ENCODE data around the gene UBXN10. TPM values are rescaled to one million over a fixed set of nuclear protein-coding genes. Genes with fewer than 3 reads are reported as not detected.

The UBXN10 gene
- total and polyA plus RNA-seq, 12 donors, result 0.16 to 4.0 (median 1.5) TPM

- H3K4me3 ChIP-seq, result no peak overlapping the region
- H3K4me1 ChIP-seq, result no peaks in the 10 kb centered on the region
- H3K36me3 ChIP-seq, result no peaks in the 10 kb centered on the region
- no peak for DNase-seq
- no peak overlapping the region for H3K27ac ChIP-seq
- peaks cover 0 to 9% (median 0%) of the 10 kb centered on the region in 7 donors for H3K27me3 ChIP-seq
- intact Hi-C loops (cut with DNase I), result no loop called here
- no peaks in the 10 kb centered on the region for H3K9me3 ChIP-seq
- WGBS, 2 donors, result 96 to 97% methylated on average over 6 of the region's 6 CpGs
- ATAC-seq, result no peak
- no peak for TF ChIP-seq CTCF (IDR thresholded peaks at IDR 0.05)
These were observed 47.5 kb upstream of the UBXN10 start for GRCh38 chr1:20138346-20138745.

DNA sequence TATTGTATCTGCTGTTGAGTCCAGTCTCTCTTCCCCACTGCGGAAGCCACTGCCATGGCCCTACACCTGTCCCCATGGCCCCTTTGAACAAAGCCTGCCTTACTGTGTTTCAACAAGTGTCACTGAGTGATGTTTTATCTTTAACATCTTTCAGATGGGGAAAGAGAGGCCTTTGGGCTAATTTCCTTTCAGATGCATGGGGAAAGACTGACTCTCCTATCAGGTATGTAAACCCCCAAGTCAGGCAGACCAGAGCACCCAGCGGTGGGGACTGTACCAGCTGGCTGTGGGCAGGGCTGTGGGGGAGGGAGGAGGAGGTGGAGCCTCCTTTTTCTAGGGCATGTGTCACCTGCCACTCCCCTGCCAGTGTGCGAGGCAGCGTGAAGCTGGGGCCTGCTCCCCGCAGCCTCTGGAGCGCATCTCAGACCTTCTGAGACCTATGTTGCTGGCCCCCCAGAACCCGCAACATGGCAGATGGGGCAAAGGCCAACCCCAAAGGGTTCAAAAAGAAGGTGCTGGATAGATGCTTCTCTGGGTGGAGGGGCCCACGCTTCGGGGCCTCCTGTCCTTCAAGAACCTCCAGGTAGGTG is 46.8 kb upstream of the UBXN10 start, which contains the start of gene PLA2G2F:
TSS of gene PLA2G2F (plus strand) at position 363 of the 590 bp plus-strand sequence. CDS start at position 468, 105 bp downstream.
- Histone ChIP-seq H3K9me3 (no peaks in the 10 kb centered on the region), H3K36me3 (no peaks in the 10 kb centered on the region), H3K4me1 (no peaks in the 10 kb centered on the region), H3K27ac (no peak within 1 kb of the TSS), H3K27me3 (peaks cover 0 to 9% (median 0%) of the 10 kb centered on the region in 7 donors), H3K4me3 (no peak within 1 kb of the TSS)
- TF ChIP-seq CTCF (IDR thresholded peaks at IDR 0.05), result no peak
- 94 to 96% methylated on average over 9 of the region's 9 CpGs for WGBS, 2 donors
- ATAC-seq (no peak), DNase-seq (no peak)
- intact Hi-C loops (cut with DNase I), result no loop called here

- no peak for DNase-seq
- 82% methylated on average over 13 of the region's 13 CpGs for WGBS, 2 donors
- peaks cover 0 to 4% (median 0%) of the 10 kb centered on the region in 9 donors for H3K4me1 ChIP-seq
- no peak for TF ChIP-seq CTCF (IDR thresholded peaks at IDR 0.05)
- H3K36me3 ChIP-seq, result no peaks in the 10 kb centered on the region
- no peak overlapping the region for H3K4me3 ChIP-seq
- no peak for ATAC-seq
- no peaks in the 10 kb centered on the region for H3K9me3 ChIP-seq
- peaks cover 0 to 9% (median 0%) of the 10 kb centered on the region in 7 donors for H3K27me3 ChIP-seq
- no peak overlapping the region for H3K27ac ChIP-seq
- intact Hi-C loops (cut with DNase I), result loop anchor here in 1 of 10 donors (5.0 kb wide), 1 partner anchor 33 kb away; no protein-coding TSS in a partner anchor
These were observed 45.9 kb upstream of the UBXN10 start for GRCh38 chr1:20139776-20140612.

- TF ChIP-seq CTCF (IDR thresholded peaks at IDR 0.05), result no peak
- ATAC-seq, result no peak
- H3K27me3 ChIP-seq, result peaks cover 0 to 9% (median 0%) of the 10 kb centered on the region in 7 donors
- 84 to 85% methylated on average over 9 of the region's 9 CpGs for WGBS, 2 donors
- no peak overlapping the region for H3K4me3 ChIP-seq
- H3K36me3 ChIP-seq, result no peaks in the 10 kb centered on the region
- H3K27ac ChIP-seq, result no peak overlapping the region
- H3K4me1 ChIP-seq, result peaks cover 0 to 6% (median 0%) of the 10 kb centered on the region in 9 donors
- H3K9me3 ChIP-seq, result no peaks in the 10 kb centered on the region
- intact Hi-C loops (cut with DNase I), result loop anchor here in 1 of 10 donors (5.0 kb wide), 1 partner anchor 34 kb away; no protein-coding TSS in a partner anchor
- DNase-seq, result no peak
These were observed 44.9 kb upstream of the UBXN10 start for GRCh38 chr1:20141001-20141400.

All from heart right ventricle (tissue), 16 donors.